ENCODE measurements around the gene PLCB4.

The PLCB4 gene

DNA sequence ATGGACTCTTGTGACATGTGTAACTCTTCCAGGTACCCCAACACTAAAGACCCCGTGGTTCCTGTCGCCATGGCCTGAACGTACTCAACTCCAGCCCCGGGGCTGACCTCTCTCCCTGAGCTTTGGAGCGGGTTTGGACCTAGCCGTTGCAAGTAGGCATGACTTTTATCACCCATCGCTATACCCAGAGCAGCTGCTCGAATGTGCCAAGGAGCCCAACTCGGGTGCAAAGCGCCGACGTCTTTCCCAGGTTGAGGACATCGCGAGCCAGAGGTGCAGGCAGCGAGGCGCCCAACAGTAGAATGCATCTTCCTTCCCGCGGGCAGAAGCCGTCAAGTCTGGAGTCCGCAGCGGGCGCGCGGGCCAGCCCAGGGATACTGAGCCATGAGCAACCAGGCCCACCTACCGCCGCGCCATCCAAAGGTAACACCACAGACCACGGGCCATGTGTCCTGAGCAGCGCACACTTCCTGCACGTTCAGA, 439.9 kb downstream of the PLCB4 start:
- no peak for DNase-seq

- DNase-seq: no peak
These were observed 440.4 kb downstream of the PLCB4 start for GRCh38 chr20:9509246-9509645.

DNA sequence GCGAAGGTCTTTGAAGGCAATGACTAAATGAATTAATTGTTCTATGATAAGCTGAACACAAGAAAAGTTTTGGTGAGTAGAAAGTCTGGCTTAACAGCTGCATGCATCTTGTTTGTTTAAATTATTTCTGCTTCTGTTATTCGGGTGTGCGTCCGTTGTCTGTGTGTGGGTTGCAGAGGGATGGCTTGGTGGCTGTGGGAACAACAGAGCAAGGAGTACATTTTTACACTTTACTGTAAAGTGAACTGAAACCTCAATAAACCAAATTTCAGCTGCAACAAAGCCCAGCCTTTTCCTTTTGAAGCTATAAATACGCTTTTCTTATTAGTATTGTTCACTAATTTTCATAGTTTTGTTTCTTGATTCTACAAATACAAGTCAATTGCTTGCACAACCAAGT, 442.0 kb downstream of the PLCB4 start:
- DNase-seq: no peak

DNA sequence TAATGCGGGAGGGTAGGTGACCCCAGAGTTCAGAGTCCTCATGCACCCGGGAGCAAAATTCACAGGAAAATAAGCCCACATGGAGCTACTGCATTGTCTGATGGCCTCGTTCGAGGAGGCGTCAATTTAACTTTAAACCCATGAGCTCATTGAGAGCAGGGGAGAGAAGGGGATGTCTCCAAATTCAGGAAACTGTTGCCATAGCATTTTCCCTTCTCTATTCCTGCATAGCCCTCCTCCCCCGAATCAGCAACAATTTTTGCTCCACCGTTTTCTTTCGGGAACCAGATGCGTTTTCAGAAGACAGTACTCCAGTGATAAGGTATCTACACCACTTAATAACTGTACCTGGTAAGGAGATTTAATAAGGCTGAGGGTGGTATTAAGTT, 445.2 kb downstream of the PLCB4 start:
- DNase-seq: no peak

- peak; percentile 1 for DNase-seq
These were observed 445.8 kb downstream of the PLCB4 start, which contains the start of gene LAMP5 for GRCh38 chr20:9514461-9515213. Gene LAMP5 (plus strand): TSS chr20:9514590. CDS start chr20:9514853, 263 bp downstream.

DNA sequence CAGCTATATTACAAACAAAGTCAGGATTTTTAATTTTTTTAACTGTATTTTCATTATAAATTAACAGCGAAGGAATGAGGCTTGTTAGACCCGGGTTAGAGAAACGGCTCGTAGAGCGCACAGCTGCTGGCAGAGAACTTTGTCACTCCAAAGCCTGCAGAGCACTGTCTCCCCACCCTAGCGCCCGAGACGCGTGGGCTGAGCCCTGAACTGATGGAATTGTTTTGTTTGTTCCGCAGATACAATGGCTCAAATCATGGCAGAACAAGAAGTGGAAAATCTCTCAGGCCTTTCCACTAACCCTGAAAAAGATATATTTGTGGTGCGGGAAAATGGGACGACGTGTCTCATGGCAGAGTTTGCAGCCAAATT, 446.3 kb downstream of the PLCB4 start:
- no peak for DNase-seq

GRCh38 chr20:9515741-9516233, 446.9 kb downstream of the PLCB4 start:
- no peak for DNase-seq

- no peak for DNase-seq
These were observed 447.5 kb downstream of the PLCB4 start for GRCh38 chr20:9516234-9516871.

GRCh38 chr20:9517297-9518162, 448.6 kb downstream of the PLCB4 start:
- DNase-seq: no peak

- no peak for DNase-seq
These were observed 449.8 kb downstream of the PLCB4 start for GRCh38 chr20:9518576-9519175.

DNA sequence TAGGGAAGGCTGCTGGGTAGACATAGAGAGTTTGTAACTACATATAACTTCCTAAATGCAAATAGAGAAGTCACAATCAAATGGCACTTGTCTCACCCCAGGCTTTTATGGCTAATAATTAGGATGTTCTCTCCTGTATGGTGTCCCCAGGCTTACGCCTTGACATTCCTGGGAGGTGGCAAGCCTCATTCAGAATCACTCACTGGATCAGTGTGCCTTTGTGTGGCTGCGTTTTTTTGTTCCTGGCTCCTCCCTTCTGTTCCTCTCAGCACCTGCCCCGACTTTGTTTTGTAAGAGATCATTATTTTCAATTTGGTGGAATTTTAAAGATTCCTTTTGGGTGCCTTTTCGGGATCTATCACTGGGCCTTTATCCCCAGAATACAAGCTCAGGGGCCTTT, 451.2 kb downstream of the PLCB4 start:
- DNase-seq: no peak

- no peak for DNase-seq
These were observed 454.7 kb downstream of the PLCB4 start for GRCh38 chr20:9523636-9524035.
